SK-N-SH treated with all-trans-retinoic acid at 6 μM for 48 hours (cell line): ENCODE measurements around the gene UBL4B.
A peak's percentile ranks its signal among the peaks of the same experiment; 100 is the strongest.

Source experiments
- ATAC-seq: fragments of 200-7000 bp; cut with Tn5 transposase; 3 replicates; pipeline ENCODE4 v1.9.1; 2020; ENCODE audit warnings: mild to moderate bottlenecking, moderate library complexity
- ARNTL ChIP-seq: fragments of 450-650 bp; formaldehyde crosslinking; IDR thresholded peaks from 2 replicates; pipeline ENCODE4 v1.5.0; 2020; ENCODE audit warnings: low read depth, mild to moderate bottlenecking, moderate library complexity, borderline replicate concordance
- BACH2 ChIP-seq: fragments of 250-450 bp; sonication (Bioruptor Pico); IDR thresholded peaks from 2 replicates; pipeline ENCODE4 v1.9.0; 2021; ENCODE audit warnings: mild to moderate bottlenecking, borderline replicate concordance
- CSDC2 ChIP-seq: fragments of 250-450 bp; sonication (Bioruptor Pico); IDR thresholded peaks from 2 replicates; pipeline ENCODE4 v1.5.0; 2020; ENCODE audit warnings: mild to moderate bottlenecking, moderate library complexity
- CSRNP3 ChIP-seq: fragments of 250-450 bp; sonication (Bioruptor Pico); IDR thresholded peaks from 2 replicates; pipeline ENCODE4 v1.5.1; 2021; ENCODE audit warnings: mild to moderate bottlenecking, moderate library complexity
- ESRRG ChIP-seq: fragments of 250-450 bp; sonication (Bioruptor Pico); IDR thresholded peaks from 2 replicates; pipeline ENCODE4 v1.6.1; 2021; ENCODE audit warnings: mild to moderate bottlenecking
- GLIS3 ChIP-seq: fragments of 250-450 bp; sonication (Bioruptor Pico); IDR thresholded peaks from 2 replicates; pipeline ENCODE4 v1.5.0; 2020; ENCODE audit warnings: mild to moderate bottlenecking, moderate library complexity
- ISL1 ChIP-seq: fragments of 250-450 bp; sonication (Bioruptor Pico); IDR thresholded peaks from 2 replicates; pipeline ENCODE4 v2.1.2; 2022; ENCODE audit warnings: mild to moderate bottlenecking, moderate library complexity
- PATZ1 ChIP-seq: fragments of 250-450 bp; sonication (Bioruptor Pico); IDR thresholded peaks from 2 replicates; pipeline ENCODE4 v1.8.0; 2020; ENCODE audit warnings: mild to moderate bottlenecking, moderate library complexity, borderline replicate concordance
- PPARA ChIP-seq: fragments of 250-450 bp; sonication (Bioruptor Pico); IDR thresholded peaks from 2 replicates; pipeline ENCODE4 v1.5.0; 2020; ENCODE audit warnings: mild to moderate bottlenecking, borderline replicate concordance
- SNAI2 ChIP-seq: fragments of 250-450 bp; sonication (Bioruptor Pico); IDR thresholded peaks from 2 replicates; pipeline ENCODE4 v1.5.0; 2020; ENCODE audit warnings: mild to moderate bottlenecking, moderate library complexity
- TCF4 ChIP-seq: fragments of 250-450 bp; sonication (Bioruptor Pico); IDR thresholded peaks from 2 replicates; pipeline ENCODE4 v1.8.0; 2021; ENCODE audit warnings: mild to moderate bottlenecking, moderate library complexity, borderline replicate concordance
- ZC3H10 ChIP-seq: fragments of 250-450 bp; sonication (Bioruptor Pico); IDR thresholded peaks from 2 replicates; pipeline ENCODE4 v1.5.1; 2021; ENCODE audit warnings: mild to moderate bottlenecking, moderate library complexity
- ZFP3 ChIP-seq: fragments of 250-450 bp; sonication (Bioruptor Pico); IDR thresholded peaks from 2 replicates; pipeline ENCODE4 v1.5.0; 2020; ENCODE audit warnings: mild to moderate bottlenecking, moderate library complexity
- ZFP30 ChIP-seq: fragments of 450-650 bp; formaldehyde crosslinking; IDR thresholded peaks from 2 replicates; pipeline ENCODE4 v1.5.0; 2022; ENCODE audit warnings: mild to moderate bottlenecking, moderate library complexity
- ZNF565 ChIP-seq: fragments of 450-650 bp; formaldehyde crosslinking; conservative IDR thresholded peaks from 2 replicates; pipeline ENCODE4 v1.5.0; 2020; ENCODE audit warnings: low read depth, mild to moderate bottlenecking, moderate library complexity
- ZNF70 ChIP-seq: fragments of 450-650 bp; formaldehyde crosslinking; IDR thresholded peaks from 2 replicates; pipeline ENCODE4 v1.5.0; 2020; ENCODE audit warnings: mild to moderate bottlenecking, moderate library complexity
- ZNF8 ChIP-seq: fragments of 450-650 bp; formaldehyde crosslinking; IDR thresholded peaks from 2 replicates; pipeline ENCODE4 v1.5.0; 2020; ENCODE audit warnings: mild to moderate bottlenecking, moderate library complexity
- TF ChIP-seq, protein P1 (sequence below): fragments of 250-450 bp; sonication (Bioruptor Pico); IDR thresholded peaks from 2 replicates; pipeline ENCODE4 v1.5.0; 2020; ENCODE audit warnings: mild to moderate bottlenecking, moderate library complexity
- TF ChIP-seq, protein P2 (sequence below): fragments of 250-450 bp; sonication (Bioruptor Pico); IDR thresholded peaks from 2 replicates; pipeline ENCODE4 v1.8.0; 2021; ENCODE audit warnings: low read depth, mild to moderate bottlenecking, moderate library complexity, borderline replicate concordance

Gene UBL4B

DNA sequence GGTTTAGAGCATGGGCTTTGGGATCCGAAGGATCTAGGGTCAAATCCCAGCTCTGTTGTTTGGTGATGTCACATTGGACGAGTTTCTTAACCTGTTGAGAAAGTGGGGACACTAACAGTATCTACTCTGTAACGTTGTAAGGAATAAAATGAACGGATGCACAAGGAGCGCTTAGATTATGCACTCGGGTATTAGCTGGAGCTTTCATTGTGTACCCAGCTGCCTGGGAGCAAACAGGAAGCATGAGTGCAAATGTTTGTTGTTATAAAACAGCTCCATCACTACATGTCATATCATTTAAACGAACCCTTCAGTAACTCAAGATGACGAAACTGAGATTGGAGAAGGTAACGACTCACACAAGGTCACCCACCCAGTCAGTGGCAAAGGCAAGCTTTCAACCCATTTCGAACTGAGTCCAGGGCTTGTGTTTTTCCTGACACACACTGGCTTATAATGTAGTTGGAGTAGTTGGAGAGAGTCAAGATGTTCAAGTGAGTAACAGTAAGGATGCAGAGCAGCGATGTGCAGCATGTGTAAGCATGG, 21.9 kb downstream of the UBL4B start:
- ATAC-seq = no peak
- TF ChIP-seq ARNTL (no peak), CSRNP3 (CRISPR knock-in tag) (no peak), ZNF8 (no peak), ZFP3 (CRISPR knock-in tag) (no peak), PPARA (CRISPR knock-in tag) (no peak), ZFP30 (CRISPR knock-in tag) (no peak), CSDC2 (no peak), PATZ1 (CRISPR knock-in tag) (no peak), BACH2 (no peak), ZNF565 (no peak), GLIS3 (CRISPR knock-in tag) (no peak)

- ATAC-seq = no peak
- TF ChIP-seq SNAI2 (CRISPR knock-in tag) = no peak
Measured at GRCh38 chr1:110135246-110135645, 23.0 kb downstream of the UBL4B start.

GRCh38 chr1:110135666-110136065, 23.4 kb downstream of the UBL4B start:
- no peak for ATAC-seq
- TF ChIP-seq SNAI2 (CRISPR knock-in tag) (no peak), BACH2 (no peak), GLIS3 (CRISPR knock-in tag) (no peak), ISL1 (CRISPR knock-in tag) (no peak), CSRNP3 (CRISPR knock-in tag) (no peak), CSDC2 (no peak)
- TF ChIP-seq, protein P1, sequence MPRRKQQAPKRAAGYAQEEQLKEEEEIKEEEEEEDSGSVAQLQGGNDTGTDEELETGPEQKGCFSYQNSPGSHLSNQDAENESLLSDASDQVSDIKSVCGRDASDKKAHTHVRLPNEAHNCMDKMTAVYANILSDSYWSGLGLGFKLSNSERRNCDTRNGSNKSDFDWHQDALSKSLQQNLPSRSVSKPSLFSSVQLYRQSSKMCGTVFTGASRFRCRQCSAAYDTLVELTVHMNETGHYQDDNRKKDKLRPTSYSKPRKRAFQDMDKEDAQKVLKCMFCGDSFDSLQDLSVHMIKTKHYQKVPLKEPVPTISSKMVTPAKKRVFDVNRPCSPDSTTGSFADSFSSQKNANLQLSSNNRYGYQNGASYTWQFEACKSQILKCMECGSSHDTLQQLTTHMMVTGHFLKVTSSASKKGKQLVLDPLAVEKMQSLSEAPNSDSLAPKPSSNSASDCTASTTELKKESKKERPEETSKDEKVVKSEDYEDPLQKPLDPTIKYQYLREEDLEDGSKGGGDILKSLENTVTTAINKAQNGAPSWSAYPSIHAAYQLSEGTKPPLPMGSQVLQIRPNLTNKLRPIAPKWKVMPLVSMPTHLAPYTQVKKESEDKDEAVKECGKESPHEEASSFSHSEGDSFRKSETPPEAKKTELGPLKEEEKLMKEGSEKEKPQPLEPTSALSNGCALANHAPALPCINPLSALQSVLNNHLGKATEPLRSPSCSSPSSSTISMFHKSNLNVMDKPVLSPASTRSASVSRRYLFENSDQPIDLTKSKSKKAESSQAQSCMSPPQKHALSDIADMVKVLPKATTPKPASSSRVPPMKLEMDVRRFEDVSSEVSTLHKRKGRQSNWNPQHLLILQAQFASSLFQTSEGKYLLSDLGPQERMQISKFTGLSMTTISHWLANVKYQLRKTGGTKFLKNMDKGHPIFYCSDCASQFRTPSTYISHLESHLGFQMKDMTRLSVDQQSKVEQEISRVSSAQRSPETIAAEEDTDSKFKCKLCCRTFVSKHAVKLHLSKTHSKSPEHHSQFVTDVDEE (CRISPR knock-in tag) = no peak

DNA sequence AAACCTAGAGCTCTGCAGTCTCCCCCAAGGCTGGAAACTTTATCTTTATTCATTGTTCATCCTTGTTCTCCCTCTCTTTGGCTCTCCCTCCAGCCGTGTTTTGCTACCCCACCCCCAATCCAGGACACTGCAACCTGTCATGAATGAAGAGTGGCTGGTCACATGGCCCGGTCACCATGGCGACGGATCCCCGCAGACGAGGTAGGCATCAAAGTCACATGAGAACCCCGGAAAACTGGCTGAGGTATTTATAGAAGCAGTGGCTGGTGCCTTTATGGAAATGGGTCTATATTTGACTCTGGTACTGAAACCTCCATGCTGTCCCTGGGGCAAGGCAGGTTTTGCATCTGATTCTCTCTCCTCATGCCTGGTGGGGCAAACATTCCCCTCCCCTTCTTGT, 24.7 kb downstream of the UBL4B start:
- TF ChIP-seq TCF4 (CRISPR knock-in tag) (no peak), ESRRG (CRISPR knock-in tag) (no peak), ZNF70 (CRISPR knock-in tag) (no peak), PPARA (CRISPR knock-in tag) (no peak), ZNF8 (no peak), GLIS3 (CRISPR knock-in tag) (no peak), SNAI2 (CRISPR knock-in tag) (no peak), ARNTL (no peak), ZFP3 (CRISPR knock-in tag) (no peak), ZFP30 (CRISPR knock-in tag) (no peak), ZC3H10 (CRISPR knock-in tag) (no peak), ISL1 (CRISPR knock-in tag) (no peak), CSDC2 (no peak), ZNF565 (no peak), CSRNP3 (CRISPR knock-in tag) (no peak)
- TF ChIP-seq, protein P1 (CRISPR knock-in tag) = no peak
- TF ChIP-seq, protein P2, sequence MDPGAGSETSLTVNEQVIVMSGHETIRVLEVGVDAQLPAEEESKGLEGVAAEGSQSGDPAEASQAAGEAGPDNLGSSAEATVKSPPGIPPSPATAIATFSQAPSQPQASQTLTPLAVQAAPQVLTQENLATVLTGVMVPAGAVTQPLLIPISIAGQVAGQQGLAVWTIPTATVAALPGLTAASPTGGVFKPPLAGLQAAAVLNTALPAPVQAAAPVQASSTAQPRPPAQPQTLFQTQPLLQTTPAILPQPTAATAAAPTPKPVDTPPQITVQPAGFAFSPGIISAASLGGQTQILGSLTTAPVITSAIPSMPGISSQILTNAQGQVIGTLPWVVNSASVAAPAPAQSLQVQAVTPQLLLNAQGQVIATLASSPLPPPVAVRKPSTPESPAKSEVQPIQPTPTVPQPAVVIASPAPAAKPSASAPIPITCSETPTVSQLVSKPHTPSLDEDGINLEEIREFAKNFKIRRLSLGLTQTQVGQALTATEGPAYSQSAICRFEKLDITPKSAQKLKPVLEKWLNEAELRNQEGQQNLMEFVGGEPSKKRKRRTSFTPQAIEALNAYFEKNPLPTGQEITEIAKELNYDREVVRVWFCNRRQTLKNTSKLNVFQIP (CRISPR knock-in tag) = no peak

More for the DNA sequence above, 24.7 kb downstream of the UBL4B start:
- peak; percentile 34; the same call in 2 of the 3 replicates for ATAC-seq
